ENCODE measurements around the gene PGAM2.

Gene PGAM2

DNA sequence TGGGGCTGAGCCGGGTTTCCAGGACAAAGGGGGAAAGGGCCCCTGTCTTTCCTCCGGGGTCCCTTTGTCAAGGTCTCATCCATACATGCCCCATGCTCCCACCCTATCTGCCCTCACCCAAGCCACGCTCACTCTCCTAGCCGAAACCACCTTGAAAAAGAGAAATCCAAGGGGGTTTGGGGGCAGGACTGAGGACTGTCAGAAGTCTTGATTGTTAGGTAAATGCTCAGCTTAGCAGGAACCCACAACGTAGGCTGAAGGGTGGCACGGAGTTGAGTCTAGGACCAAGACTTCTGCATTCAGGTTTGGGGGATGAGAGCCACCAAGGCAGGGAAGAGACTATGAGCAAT lies 719 bp upstream of the PGAM2 start:
- no peak for DNase-seq (ENCODE audit: low spot score)

GRCh38 chr7:44064791-44065430 lies 456 bp downstream of the PGAM2 start:
- no peak for DNase-seq (ENCODE audit: low spot score)

GRCh38 chr7:44063894-44064651 lies 1.3 kb downstream of the PGAM2 start:
- no peak for DNase-seq (ENCODE audit: low spot score)

DNA sequence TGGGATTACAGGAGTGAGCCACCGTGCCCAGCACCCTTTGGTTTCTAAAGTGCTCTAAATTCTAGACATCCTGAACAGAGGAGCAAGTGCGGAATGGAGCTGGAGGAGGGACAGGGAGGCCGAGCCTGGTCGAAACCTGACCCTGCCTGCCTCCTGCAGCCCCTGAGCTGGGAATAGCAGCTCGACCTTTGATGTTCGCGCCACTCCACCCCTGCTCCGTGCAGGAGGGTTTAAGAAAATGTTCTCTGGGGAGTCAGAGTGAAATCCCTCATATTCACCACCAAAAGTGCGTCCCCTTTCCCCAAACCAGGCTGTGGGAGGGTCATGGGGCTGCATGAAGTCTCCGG lies 1.8 kb downstream of the PGAM2 start:
- no peak for DNase-seq (ENCODE audit: low spot score)

DNA sequence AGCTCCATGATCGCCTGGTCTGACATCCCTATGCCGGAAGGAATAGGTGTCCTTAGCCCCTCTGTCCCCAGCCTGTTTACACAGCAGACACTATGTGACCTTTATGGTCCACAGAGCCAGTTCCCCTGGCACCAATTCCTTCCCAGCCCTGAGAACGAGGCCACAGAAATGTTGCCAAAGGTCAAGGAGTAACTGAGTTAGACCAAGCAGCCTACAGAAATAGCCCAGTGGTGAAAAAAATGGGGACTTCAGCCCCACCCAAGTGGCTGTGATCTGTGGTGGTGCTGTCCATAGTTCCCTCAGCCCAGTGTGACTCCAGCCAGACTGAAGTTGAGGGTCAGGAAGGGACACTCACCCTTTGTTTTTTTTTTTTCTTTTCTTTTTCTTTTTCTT lies 2.5 kb downstream of the PGAM2 start:
- no peak for DNase-seq (ENCODE audit: low spot score)

GRCh38 chr7:44062180-44062902 lies 3.0 kb downstream of the PGAM2 start:
- DNase-seq (ENCODE audit: low spot score) = no peak

- no peak for DNase-seq (ENCODE audit: low spot score)
Observed at GRCh38 chr7:44061645-44062179, 3.7 kb downstream of the PGAM2 start.

GRCh38 chr7:44060948-44061644 lies 4.3 kb downstream of the PGAM2 start:
- DNase-seq (ENCODE audit: low spot score) = no peak

DNA sequence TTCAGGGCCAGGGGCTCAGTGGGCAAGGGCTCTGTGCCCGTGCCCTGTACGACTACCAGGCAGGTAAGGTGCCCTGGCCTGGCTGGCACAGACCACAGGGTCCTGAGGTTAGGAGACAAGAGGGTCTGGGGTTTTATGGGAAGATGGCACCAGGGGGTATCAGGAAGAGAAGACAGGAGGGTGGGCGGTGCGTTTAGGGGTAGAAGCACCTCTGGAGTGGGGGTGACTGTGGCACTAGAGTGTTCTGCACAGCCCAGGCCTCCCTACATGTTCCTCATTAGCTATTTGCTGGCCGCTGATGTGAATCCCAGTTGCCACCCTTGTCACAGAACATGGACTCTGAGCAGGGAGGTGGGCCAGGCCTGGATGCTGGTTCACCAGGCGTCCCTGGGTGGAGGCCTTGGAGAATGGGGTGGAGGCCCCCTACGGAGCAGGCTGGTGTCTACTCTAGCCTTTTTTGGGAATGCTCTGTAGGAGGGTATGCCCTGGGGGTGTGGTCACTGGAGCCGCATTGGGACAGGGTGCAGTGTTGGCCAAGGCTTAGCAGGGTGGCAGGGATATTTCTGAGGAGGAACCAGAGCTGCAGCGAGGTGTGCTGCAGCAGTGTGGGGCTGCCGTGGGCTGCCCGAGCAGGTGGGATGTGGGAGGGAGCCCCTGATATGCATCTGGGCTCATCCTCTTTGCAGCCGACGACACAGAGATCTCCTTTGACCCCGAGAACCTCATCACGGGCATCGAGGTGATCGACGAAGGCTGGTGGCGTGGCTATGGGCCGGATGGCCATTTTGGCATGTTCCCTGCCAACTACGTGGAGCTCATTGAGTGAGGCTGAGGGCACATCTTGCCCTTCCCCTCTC lies 5.0 kb downstream of the PGAM2 start:
- DNase-seq (ENCODE audit: low spot score) = no peak

DNA sequence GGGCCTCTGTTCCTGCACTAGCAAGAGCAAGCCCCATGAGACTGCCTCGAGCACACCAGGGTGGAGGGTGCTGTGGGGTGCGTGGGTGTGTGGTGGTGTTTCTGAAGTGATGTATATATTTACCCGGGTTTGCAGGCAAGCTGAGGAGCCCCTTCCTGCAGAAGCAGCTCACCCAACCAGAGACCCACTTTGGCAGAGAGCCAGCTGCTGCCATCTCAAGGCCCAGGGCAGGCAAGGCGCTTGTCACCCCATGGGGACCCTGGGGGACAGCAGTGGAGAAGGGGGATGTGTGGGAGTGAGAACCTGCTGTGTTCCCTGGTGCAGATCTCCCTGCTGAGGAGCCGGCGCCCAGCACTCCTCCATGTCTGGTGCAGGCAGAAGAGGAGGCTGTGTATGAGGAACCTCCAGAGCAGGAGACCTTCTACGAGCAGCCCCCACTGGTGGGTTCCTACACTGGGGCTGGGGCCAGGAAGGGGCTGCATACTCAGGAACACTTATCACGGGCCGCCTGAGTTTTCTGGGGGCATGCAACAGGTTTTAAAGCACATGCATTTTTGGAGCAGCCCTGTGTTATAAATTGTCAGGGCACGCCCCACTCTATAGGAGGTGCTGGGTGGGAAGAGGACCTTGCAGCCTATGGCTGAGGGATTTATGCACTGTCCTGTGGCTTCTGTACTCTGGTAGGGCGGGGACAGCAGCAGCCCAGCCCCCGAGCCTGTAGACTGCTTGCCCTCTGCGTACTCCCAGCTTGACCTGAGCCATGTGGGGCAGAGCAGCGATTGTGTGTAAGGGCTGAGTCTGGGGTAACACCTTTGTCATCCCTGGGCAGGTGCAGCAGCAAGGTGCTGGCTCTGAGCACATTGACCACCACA lies 5.9 kb downstream of the PGAM2 start:
- no peak for DNase-seq (ENCODE audit: low spot score)

DNA sequence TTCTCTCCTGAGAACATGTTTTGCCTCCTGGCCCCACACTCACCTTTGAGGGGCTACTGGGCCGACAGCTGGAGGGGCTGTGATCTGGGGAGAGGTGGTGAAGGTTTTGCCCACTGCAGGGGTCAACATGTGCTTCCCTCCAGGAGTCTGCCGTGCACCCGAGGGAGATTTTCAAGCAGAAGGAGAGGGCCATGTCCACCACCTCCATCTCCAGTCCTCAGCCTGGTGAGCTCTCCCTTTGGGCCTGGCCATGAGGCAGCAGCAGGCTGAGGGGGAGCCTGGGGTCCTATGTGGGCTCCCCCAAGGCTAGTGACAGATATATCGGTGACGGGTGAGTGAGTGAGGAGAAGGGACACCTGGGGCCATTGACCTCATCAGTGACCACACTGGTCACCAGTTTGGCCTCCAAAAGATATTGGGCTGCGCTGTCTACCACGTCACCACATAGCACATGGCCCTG lies 6.6 kb downstream of the PGAM2 start:
- DNase-seq (ENCODE audit: low spot score) = no peak

- no peak for DNase-seq (ENCODE audit: low spot score)
Observed at GRCh38 chr7:44057849-44058758, 7.3 kb downstream of the PGAM2 start.

- no peak for DNase-seq (ENCODE audit: low spot score)
Observed at GRCh38 chr7:44057181-44057848, 8.1 kb downstream of the PGAM2 start.

DNA sequence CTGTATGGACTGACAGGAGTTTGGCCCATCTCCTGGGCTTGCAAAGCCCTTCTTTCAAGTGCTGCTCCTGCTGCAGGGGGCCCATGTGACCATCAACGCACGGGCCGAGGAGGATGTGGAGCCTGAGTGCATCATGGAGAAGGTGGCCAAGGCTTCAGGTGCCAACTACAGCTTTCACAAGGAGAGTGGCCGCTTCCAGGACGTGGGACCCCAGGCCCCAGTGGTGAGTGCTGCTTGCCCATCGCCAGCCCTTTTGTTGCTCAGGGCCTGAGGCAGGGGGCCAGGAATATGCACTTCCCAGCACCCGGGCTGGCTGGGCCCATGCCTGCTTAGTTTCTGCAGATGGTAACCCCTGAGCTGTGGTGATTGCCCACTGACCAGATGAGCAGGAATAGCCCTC lies 8.7 kb downstream of the PGAM2 start:
- DNase-seq (ENCODE audit: low spot score) = no peak

DNA sequence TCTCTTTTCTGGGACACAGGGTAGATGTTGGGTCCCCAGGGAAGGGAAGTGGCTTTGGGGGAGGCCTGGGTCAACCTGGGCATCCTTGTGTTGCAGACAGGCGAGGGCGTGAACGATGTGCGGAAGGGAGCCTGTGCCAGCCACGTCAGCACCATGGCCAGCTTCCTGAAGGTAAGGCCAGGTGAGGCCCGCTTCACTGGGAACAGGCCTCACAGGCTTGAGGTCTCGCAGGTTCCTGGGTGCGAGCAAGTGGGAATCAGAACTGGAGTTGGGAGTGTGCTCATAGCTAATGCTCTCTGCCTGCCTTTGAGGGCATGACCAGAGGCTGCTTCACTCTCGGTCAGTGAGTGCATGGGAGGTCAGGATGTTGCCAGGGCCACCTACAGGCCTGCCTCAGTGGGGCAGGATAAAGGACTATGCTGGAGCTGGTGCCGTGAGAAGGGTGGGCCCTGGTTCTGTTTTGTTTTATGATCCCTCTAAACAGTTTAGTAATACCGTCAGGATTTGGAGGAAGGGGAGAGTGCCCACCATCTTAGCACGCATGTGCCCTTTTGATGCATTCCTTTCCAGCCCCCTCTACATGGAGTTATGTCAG lies 12.5 kb downstream of the PGAM2 start:
- DNase-seq (ENCODE audit: low spot score) = no peak

DNA sequence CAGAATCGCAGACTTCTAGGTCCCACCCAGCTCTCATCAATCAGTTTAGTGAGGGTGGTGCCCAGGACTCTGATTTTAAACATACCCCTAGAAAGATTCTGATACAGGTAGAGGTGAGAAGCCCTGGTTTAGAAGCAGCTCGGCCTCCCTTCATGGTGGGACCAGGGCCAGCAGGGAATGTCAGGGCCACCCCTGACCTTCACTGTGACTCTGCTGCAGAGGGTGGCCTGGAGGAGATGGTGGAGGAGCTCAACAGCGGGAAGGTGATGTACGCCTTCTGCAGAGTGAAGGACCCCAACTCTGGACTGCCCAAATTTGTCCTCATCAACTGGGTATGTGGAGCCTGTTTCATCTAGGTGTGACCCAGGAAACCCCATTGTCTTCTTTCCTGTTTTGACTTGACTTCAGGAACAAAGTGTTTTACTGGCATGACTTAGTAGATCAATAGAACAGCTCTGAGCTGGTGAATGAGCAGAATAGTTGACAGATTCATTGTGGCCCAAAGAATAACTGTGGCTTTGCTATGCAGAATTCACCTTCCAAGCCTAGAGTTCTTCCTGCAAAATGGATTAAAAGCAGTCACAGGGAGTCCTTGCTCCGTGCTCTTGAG lies 13.7 kb downstream of the PGAM2 start:
- DNase-seq (ENCODE audit: low spot score) = no peak

GRCh38 chr7:44050915-44051560 lies 14.3 kb downstream of the PGAM2 start:
- DNase-seq (ENCODE audit: low spot score) = no peak
